ENCODE data around the gene PRRG2.
"Not testable (repeated sequence)": the region's sequence is repeated elsewhere in the genome, so short reads cannot be mapped to it uniquely, and the experiment has no call there.

PRRG2 gene

GRCh38 chr19:49614096-49614833 lies 33.1 kb downstream of the PRRG2 start:
- peak; percentile 64 for DNase-seq

GRCh38 chr19:49615861-49616260 lies 34.7 kb downstream of the PRRG2 start:
- DNase-seq: no peak

GRCh38 chr19:49616532-49616931 lies 35.4 kb downstream of the PRRG2 start:
- no peak for DNase-seq

- DNase-seq: no peak
These were observed 35.8 kb downstream of the PRRG2 start for GRCh38 chr19:49616945-49617344.

- DNase-seq: not testable (repeated sequence)
These were observed 36.7 kb downstream of the PRRG2 start for GRCh38 chr19:49617860-49618259.

GRCh38 chr19:49624967-49625910 lies 44.1 kb downstream of the PRRG2 start:
- DNase-seq: no peak

GRCh38 chr19:49626226-49626625 lies 45.1 kb downstream of the PRRG2 start:
- no peak for DNase-seq

GRCh38 chr19:49629659-49630058 lies 48.5 kb downstream of the PRRG2 start:
- DNase-seq: no peak

- no peak for DNase-seq
These were observed 50.0 kb downstream of the PRRG2 start for GRCh38 chr19:49631014-49631588.

- DNase-seq: no peak
These were observed 50.6 kb downstream of the PRRG2 start for GRCh38 chr19:49631610-49632192.

GRCh38 chr19:49632576-49632975 lies 51.5 kb downstream of the PRRG2 start:
- no peak for DNase-seq

GRCh38 chr19:49633273-49633672 lies 52.2 kb downstream of the PRRG2 start:
- DNase-seq: not testable (repeated sequence)

GRCh38 chr19:49635530-49636232 lies 54.6 kb downstream of the PRRG2 start:
- DNase-seq: peak; percentile 34

GRCh38 chr19:49636233-49636932 lies 55.3 kb downstream of the PRRG2 start:
- no peak for DNase-seq

- DNase-seq: peak; percentile 71
These were observed 57.0 kb downstream of the PRRG2 start for GRCh38 chr19:49637821-49638738.

GRCh38 chr19:49639401-49640112 lies 58.4 kb downstream of the PRRG2 start:
- DNase-seq: no peak

- DNase-seq: peak; percentile 100
These were observed 59.2 kb downstream of the PRRG2 start, which contains the start of gene RRAS for GRCh38 chr19:49640113-49640898. Gene RRAS, minus strand, starts transcription at chr19:49640143. Its CDS starts 45 bp downstream, at chr19:49640098.
